DND-41 (cell line): Measurements from ENCODE around the gene ST7.
A peak's percentile ranks its signal among the peaks of the same experiment; 100 is the strongest.

Source experiments
- ATAC-seq: fragments of 200-7000 bp; cut with Tn5 transposase; 3 replicates; pipeline ENCODE4 v1.9.1; 2021; ENCODE audit warnings: low read depth; ENCODE audit not compliant: insufficient read depth
- DNase-seq: peaks from one replicate; pipeline ENCODE4 v3.0.0-alpha.2; 2020
- H2AFZ ChIP-seq: 2 replicates; pipeline ENCODE4 v1.6.0; 2012; ENCODE audit warnings: low read depth, low read length
- H3K27ac ChIP-seq: 2 replicates; pipeline ENCODE4 v1.5.1; 2012; ENCODE audit warnings: low read length, inconsistent platforms
- H3K27me3 ChIP-seq: fragments of 200-600 bp; sonication (generic); 2 replicates; pipeline ENCODE4 v1.6.0; 2012; ENCODE audit warnings: low read length, mild to moderate bottlenecking, inconsistent platforms; ENCODE audit not compliant: insufficient read depth, poor library complexity
- H3K36me3 ChIP-seq: 2 replicates; pipeline ENCODE4 v1.5.1; 2012; ENCODE audit warnings: low read length, inconsistent platforms; ENCODE audit not compliant: insufficient read depth
- H3K4me1 ChIP-seq: 2 replicates; pipeline ENCODE4 v1.5.1; 2012; ENCODE audit warnings: mild to moderate bottlenecking, low read length; ENCODE audit not compliant: insufficient read depth
- H3K4me2 ChIP-seq: 2 replicates; pipeline ENCODE4 v1.6.0; 2012; ENCODE audit warnings: mild to moderate bottlenecking, moderate library complexity, low read length, inconsistent platforms; ENCODE audit not compliant: insufficient read depth
- H3K4me3 ChIP-seq, 2 experiments: fragments of 200-600 bp in 1 of 2; shearing (Covaris generic) in 1 of 2; 2 replicates each; pipeline ENCODE4 v1.5.1; 2012 to 2016; ENCODE audit warnings: inconsistent platforms in 2 of 2, low read length in 2 of 2, mild to moderate bottlenecking in 2 of 2, low read depth in 1 of 2, moderate library complexity in 1 of 2
- H3K79me2 ChIP-seq: 2 replicates; pipeline ENCODE4 v1.6.0; 2012; ENCODE audit warnings: low read length, inconsistent platforms; ENCODE audit not compliant: insufficient read depth
- H3K9ac ChIP-seq: 2 replicates; pipeline ENCODE4 v1.6.0; 2012; ENCODE audit warnings: low read depth, mild to moderate bottlenecking, inconsistent platforms, low read length, moderate library complexity
- H3K9me3 ChIP-seq: 2 replicates; pipeline ENCODE4 v1.5.1; 2012; ENCODE audit warnings: low read length, moderate library complexity, mild to moderate bottlenecking, inconsistent platforms; ENCODE audit not compliant: insufficient read depth, severe bottlenecking
- H4K20me1 ChIP-seq: 2 replicates; pipeline ENCODE4 v1.6.0; 2012; ENCODE audit warnings: low read length; ENCODE audit not compliant: insufficient read depth
- CTCF ChIP-seq: IDR thresholded peaks from 2 replicates; pipeline ENCODE4 v1.5.1; 2012; ENCODE audit warnings: borderline replicate concordance, low read length, moderate library complexity, mild to moderate bottlenecking; ENCODE audit not compliant: poor library complexity, severe bottlenecking; ENCODE audit errors: extremely low read depth
- EZH2 ChIP-seq: IDR thresholded peaks from 3 replicates; pipeline ENCODE4 v1.6.1; 2012; ENCODE audit warnings: borderline replicate concordance, low read depth, mild to moderate bottlenecking, moderate library complexity, low read length, inconsistent platforms; ENCODE audit not compliant: severe bottlenecking

The ST7 gene

DNA sequence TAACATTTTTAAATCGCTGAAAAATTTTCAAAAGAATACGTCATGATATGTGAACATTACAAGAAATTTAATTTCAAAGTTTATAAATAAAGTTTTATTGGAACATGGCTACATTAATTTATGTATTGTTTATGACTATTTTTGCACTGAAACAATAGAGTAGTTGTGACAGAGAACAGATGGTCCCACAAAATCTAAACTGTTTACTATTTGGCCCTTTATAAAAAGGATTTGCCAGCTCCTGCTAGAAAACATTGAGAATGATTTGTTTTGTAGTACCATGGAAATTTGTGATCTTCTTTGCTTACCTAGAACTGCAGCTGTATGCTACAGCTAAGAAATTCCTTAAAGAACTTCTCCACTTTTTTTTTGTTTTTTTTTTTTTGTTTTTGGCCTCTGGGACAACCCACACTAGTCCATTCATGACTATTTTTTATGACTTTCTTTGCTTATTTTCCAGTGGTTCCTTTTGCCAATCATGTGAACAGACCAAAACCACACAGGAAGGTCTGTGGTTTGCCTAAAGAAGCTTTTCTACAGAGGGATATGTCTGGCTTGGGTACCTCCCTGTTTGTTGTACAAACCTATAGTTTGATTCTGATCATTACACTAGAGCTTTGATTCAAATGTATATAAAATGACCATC lies 55.7 kb downstream of the ST7 start:
- Histone ChIP-seq H3K4me1 (peaks cover 13% of the 10 kb centered on the region), H3K9ac (no peak overlapping the region), H3K4me3 (no peak overlapping the region), H4K20me1 (no peaks in the 10 kb centered on the region), H3K36me3 (no peaks in the 10 kb centered on the region), H3K9me3 (no peaks in the 10 kb centered on the region), H3K27me3 (peaks cover 11% of the 10 kb centered on the region), H3K27ac (no peak overlapping the region), H2AFZ (no peak overlapping the region), H3K79me2 (no peaks in the 10 kb centered on the region), H3K4me2 (no peak overlapping the region)
- DNase-seq = peak; percentile 32
- peak; percentile 91 for ATAC-seq
- TF ChIP-seq EZH2 = no peak
- TF ChIP-seq CTCF = no peak

DNA sequence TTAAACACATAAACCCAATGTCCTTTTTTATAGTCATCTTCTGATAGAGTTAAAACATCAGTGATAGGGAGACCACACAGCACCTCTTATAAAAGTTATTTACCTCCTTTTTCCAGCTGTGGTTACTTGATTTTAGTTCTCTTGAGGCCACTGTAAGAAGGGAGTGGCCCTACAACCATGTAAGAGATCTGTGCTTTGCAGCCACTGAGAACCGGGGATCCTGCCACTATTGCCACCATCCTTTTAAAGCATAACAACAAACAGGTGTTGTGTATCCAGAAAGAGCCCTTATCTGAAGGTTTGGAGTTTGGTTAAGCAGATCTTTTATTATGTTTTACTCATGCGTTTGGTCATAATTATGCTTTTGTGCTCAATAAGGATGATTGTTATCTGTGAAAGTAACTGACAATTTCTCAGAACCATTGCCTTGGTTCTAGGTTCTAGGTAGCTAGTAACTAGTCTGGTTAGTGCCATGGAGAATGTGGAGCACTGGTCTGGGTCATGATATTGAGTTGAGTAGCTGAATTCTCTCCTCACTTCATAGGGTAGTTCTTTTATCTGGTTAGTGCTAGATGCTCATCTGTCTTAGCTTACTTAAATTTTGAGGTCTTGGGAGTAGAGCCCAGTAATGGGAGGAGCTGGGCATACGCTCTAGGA lies 56.5 kb downstream of the ST7 start:
- Histone ChIP-seq H3K9me3 (no peaks in the 10 kb centered on the region), H3K36me3 (no peaks in the 10 kb centered on the region), H3K27ac (no peak overlapping the region), H3K4me3 (no peak overlapping the region), H2AFZ (no peak overlapping the region), H3K79me2 (no peaks in the 10 kb centered on the region), H3K4me2 (no peak overlapping the region), H3K9ac (no peak overlapping the region), H3K27me3 (peaks cover 18% of the 10 kb centered on the region), H3K4me1 (peaks cover 13% of the 10 kb centered on the region), H4K20me1 (no peaks in the 10 kb centered on the region)
- DNase-seq (no peak), ATAC-seq (no peak)
- TF ChIP-seq CTCF (no peak), EZH2 (no peak)

DNA sequence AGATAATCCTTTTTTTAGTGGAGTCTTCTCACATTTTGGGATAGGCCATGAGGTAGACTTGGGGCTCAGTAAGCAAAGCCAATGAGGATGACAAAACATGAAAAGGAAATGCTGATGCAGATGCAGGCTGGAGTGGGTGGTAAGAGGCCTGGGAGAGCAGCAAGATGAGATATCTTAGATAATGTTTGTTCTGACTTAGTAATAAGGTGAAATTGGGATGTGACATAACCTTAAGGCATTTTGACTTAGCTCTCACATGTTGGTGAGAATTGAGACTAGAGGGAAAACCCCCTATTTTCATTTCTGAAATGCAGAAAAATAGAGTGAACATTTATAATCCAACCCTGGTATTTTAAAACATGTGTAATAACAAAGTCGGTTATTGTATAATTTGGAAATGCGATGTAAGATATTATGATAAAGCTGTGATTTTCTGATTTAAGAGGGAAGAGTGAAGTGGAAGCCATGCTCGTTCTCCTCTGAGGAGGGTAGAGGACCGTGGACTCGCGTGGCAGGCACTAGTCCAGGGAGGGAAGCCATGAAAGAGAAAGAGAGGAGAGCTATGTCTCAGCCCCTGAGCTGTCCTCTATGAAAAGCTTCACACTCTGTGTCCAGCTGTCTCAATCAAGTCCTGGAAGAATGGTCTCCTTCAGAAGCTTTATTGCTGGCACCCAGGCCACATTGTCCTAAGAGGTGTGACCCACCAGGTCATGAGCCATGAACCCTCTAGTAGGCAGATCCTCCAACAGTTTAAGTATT lies 57.3 kb downstream of the ST7 start:
- Histone ChIP-seq H3K4me2 (no peak overlapping the region), H3K4me3 (no peak overlapping the region)

More for the DNA sequence above, 57.3 kb downstream of the ST7 start:
- H3K9me3 ChIP-seq = no peaks in the 10 kb centered on the region
- no peak overlapping the region for H2AFZ ChIP-seq
- ATAC-seq (no peak), DNase-seq (no peak)
- TF ChIP-seq EZH2 = no peak
- no peak for TF ChIP-seq CTCF
- no peaks in the 10 kb centered on the region for H4K20me1 ChIP-seq
- no peaks in the 10 kb centered on the region for H3K79me2 ChIP-seq
- H3K27me3 ChIP-seq = peaks cover 24% of the 10 kb centered on the region
- H3K4me1 ChIP-seq = peaks cover 13% of the 10 kb centered on the region
- H3K9ac ChIP-seq = no peak overlapping the region
- H3K36me3 ChIP-seq = no peaks in the 10 kb centered on the region
- no peak overlapping the region for H3K27ac ChIP-seq
